Testis (tissue), 3 donors: ENCODE data around the gene SETD7. TPM values are rescaled to one million over a fixed set of nuclear protein-coding genes. Genes with fewer than 3 reads are reported as not detected.

Experiments
- DNase-seq: peaks from one replicate; pipeline ENCODE4 v3.0.0-alpha.2; 2019
- H3K27ac ChIP-seq, 2 donors: fragments of 200-600 bp; sonication (generic); one replicate each; pipeline ENCODE4 v1.5.1; 2019
- H3K27me3 ChIP-seq: fragments of 200-600 bp; sonication (generic); one replicate; pipeline ENCODE4 v1.5.1; 2019
- H3K36me3 ChIP-seq: fragments of 200-600 bp; sonication (generic); one replicate; pipeline ENCODE4 v1.5.1; 2017; ENCODE audit warnings: low read depth; ENCODE audit errors: missing control alignments
- H3K4me1 ChIP-seq: fragments of 200-600 bp; sonication (generic); one replicate; pipeline ENCODE4 v1.5.1; 2019
- H3K4me3 ChIP-seq, 2 donors: fragments of 200-600 bp; sonication (generic); one replicate each; pipeline ENCODE4 v1.5.1; 2017 to 2019
- H3K9me3 ChIP-seq: fragments of 200-600 bp; sonication (generic); one replicate; pipeline ENCODE4 v1.5.1; 2017
- CTCF ChIP-seq, 3 experiments: fragments of 450-650 bp in 2 of 3; fragments of 200-600 bp in 1 of 3; sonication (generic) in 1 of 3; IDR thresholded peaks; one replicate each; pipeline ENCODE4 v1.5.1; 2016 to 2019; ENCODE audit warnings: antibody characterized with exemption in 3 of 3, mild to moderate bottlenecking in 2 of 3, moderate library complexity in 1 of 3
- POLR2A ChIP-seq: fragments of 450-650 bp; IDR thresholded peaks from one replicate; pipeline ENCODE4 v1.6.1; 2017; ENCODE audit warnings: antibody characterized with exemption, mild to moderate bottlenecking, moderate library complexity
- WGBS, 2 donors: methylation state at CpG; one replicate each; pipeline ENCODE4 v1.1.5; 2018; 5-methylcytosine and 5-hydroxymethylcytosine counted together
- intact Hi-C: fragments of 100-400 bp; cut with DNase I; formaldehyde crosslinking; loops from one replicate; pipeline ENCODE4 v1.15.1; 2023; ENCODE audit warnings: low total_unique reads
- polyA plus RNA-seq: library from polyadenylated mRNA; stranded (reverse); fragments of 350-450 nt; fragmentation: Illumina TruSeq; extraction: RNeasy Lipid Tissue Mini Kit (QIAGEN cat#74804); gene quantifications from one replicate; pipeline ENCODE4 v1.2.3, GENCODE V29; 2014; ENCODE audit warnings: low read depth, low replicate concordance; ENCODE audit not compliant: insufficient read depth
- total RNA-seq, 2 donors: library from RNA; depleted of rRNA; stranded (reverse); fragments of >200 nt; gene quantifications; one replicate each; pipeline ENCODE4 v1.2.3, GENCODE V29; 2016

SETD7 gene
- total and polyA plus RNA-seq, 3 donors from 2014 or later, result 39.1 to 66.5 (median 65.7) TPM

- H3K4me3 ChIP-seq, result no peak overlapping the region
- no peaks in the 10 kb centered on the region for H3K9me3 ChIP-seq
- intact Hi-C loops, result no loop called here
- no peak for TF ChIP-seq CTCF (IDR thresholded peaks at IDR 0.05)
- TF ChIP-seq POLR2A, result no peak
- DNase-seq, result no peak
- H3K4me1 ChIP-seq, result peaks cover 11% of the 10 kb centered on the region
- WGBS, 2 donors, result 93 to 96% methylated on average over 4 of the region's 4 CpGs
- H3K27ac ChIP-seq, result no peak overlapping the region
- no peaks in the 10 kb centered on the region for H3K27me3 ChIP-seq
- H3K36me3 ChIP-seq, result no peaks in the 10 kb centered on the region
Observed at GRCh38 chr4:139600662-139601061, 44.6 kb upstream of the SETD7 start.

- Histone ChIP-seq H3K36me3 (no peaks in the 10 kb centered on the region), H3K9me3 (no peaks in the 10 kb centered on the region), H3K27ac (no peak overlapping the region), H3K4me3 (no peak overlapping the region), H3K4me1 (peaks cover 7% of the 10 kb centered on the region), H3K27me3 (no peaks in the 10 kb centered on the region)
- DNase-seq, result no peak
- intact Hi-C loops, result no loop called here
- 76 to 89% methylated on average over 6 of the region's 6 CpGs for WGBS, 2 donors
- TF ChIP-seq CTCF (IDR thresholded peaks at IDR 0.05) (no peak), POLR2A (no peak)
Observed at GRCh38 chr4:139599594-139600374, 43.8 kb upstream of the SETD7 start.

GRCh38 chr4:139599076-139599475 lies 43.1 kb upstream of the SETD7 start:
- intact Hi-C loops, result no loop called here
- no peak overlapping the region for H3K27ac ChIP-seq
- no peak for DNase-seq
- 94 to 95% methylated on average over 3 of the region's 3 CpGs for WGBS, 2 donors
- H3K4me3 ChIP-seq, result no peak overlapping the region
- H3K27me3 ChIP-seq, result no peaks in the 10 kb centered on the region
- H3K9me3 ChIP-seq, result no peaks in the 10 kb centered on the region
- peaks cover 3% of the 10 kb centered on the region for H3K4me1 ChIP-seq
- TF ChIP-seq POLR2A, result no peak
- TF ChIP-seq CTCF (IDR thresholded peaks at IDR 0.05), result no peak
- no peaks in the 10 kb centered on the region for H3K36me3 ChIP-seq

- H3K27ac ChIP-seq, result no peak overlapping the region
- H3K4me3 ChIP-seq, result no peak overlapping the region
- no peaks in the 10 kb centered on the region for H3K4me1 ChIP-seq
- no peak for TF ChIP-seq CTCF (IDR thresholded peaks at IDR 0.05)
- no peak for TF ChIP-seq POLR2A
- no peaks in the 10 kb centered on the region for H3K27me3 ChIP-seq
- intact Hi-C loops, result no loop called here
- DNase-seq, result no peak
- 70 to 83% methylated on average over 4 of the region's 4 CpGs for WGBS, 2 donors
- H3K9me3 ChIP-seq, result no peaks in the 10 kb centered on the region
- H3K36me3 ChIP-seq, result no peaks in the 10 kb centered on the region
Observed at GRCh38 chr4:139596684-139597279, 40.8 kb upstream of the SETD7 start.
